Thyroid gland (tissue), 4 donors: ENCODE measurements around the gene INCENP.

ENCODE experiments used
- POLR2A ChIP-seq, 2 donors: fragments of 450-650 bp; IDR thresholded peaks; one replicate each; pipeline ENCODE4 v1.6.1; 2017; ENCODE audit warnings: antibody characterized with exemption in 2 of 2, mild to moderate bottlenecking in 2 of 2, moderate library complexity in 1 of 2
- TF ChIP-seq, protein P1 (sequence below), 6 experiments: fragments of 200-600 bp in 3 of 6; fragments of 450-650 bp in 3 of 6; sonication (generic) in 3 of 6; IDR thresholded peaks; one replicate each; pipeline ENCODE4 v1.5.1; 2016 to 2019; ENCODE audit warnings: antibody characterized with exemption in 6 of 6, mild to moderate bottlenecking in 2 of 6, inconsistent platforms in 1 of 6, moderate library complexity in 1 of 6

- TF ChIP-seq, protein P1, sequence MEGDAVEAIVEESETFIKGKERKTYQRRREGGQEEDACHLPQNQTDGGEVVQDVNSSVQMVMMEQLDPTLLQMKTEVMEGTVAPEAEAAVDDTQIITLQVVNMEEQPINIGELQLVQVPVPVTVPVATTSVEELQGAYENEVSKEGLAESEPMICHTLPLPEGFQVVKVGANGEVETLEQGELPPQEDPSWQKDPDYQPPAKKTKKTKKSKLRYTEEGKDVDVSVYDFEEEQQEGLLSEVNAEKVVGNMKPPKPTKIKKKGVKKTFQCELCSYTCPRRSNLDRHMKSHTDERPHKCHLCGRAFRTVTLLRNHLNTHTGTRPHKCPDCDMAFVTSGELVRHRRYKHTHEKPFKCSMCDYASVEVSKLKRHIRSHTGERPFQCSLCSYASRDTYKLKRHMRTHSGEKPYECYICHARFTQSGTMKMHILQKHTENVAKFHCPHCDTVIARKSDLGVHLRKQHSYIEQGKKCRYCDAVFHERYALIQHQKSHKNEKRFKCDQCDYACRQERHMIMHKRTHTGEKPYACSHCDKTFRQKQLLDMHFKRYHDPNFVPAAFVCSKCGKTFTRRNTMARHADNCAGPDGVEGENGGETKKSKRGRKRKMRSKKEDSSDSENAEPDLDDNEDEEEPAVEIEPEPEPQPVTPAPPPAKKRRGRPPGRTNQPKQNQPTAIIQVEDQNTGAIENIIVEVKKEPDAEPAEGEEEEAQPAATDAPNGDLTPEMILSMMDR (IDR thresholded peaks at IDR 0.05) = no peak
- TF ChIP-seq POLR2A (IDR thresholded peaks at IDR 0.05) = no peak
Measured at GRCh38 chr11:62127941-62128770, 4.3 kb downstream of the INCENP start.
